ENCODE data around the gene DBNL.

- TF ChIP-seq POLR2AphosphoS5 (IDR thresholded peaks at IDR 0.05), result no peak
- TF ChIP-seq CTCF (IDR thresholded peaks at IDR 0.05), result no peak
- TF ChIP-seq POLR2A (IDR thresholded peaks at IDR 0.05), result no peak
These were observed 21.1 kb downstream of the DBNL start, which contains the start of gene PGAM2 for GRCh38 chr7:44065431-44066110.
